Dendritic cell treated with granulocyte-macrophage colony-stimulating factor and Interleukin-4, amounts not matched to agents 40 ng/mL and 50 ng/mL, for 4 days (primary cell): Measurements from ENCODE around the gene MAP3K13.

Experiments
- H3K27ac Mint-ChIP-seq: one replicate; pipeline ENCODE4 v1.8.0; 2022; ENCODE audit warnings: mild to moderate bottlenecking, mixed read lengths
- H3K27me3 Mint-ChIP-seq: one replicate; pipeline ENCODE4 v1.8.0; 2022; ENCODE audit warnings: mild to moderate bottlenecking, mixed read lengths
- H3K36me3 Mint-ChIP-seq: one replicate; pipeline ENCODE4 v1.8.0; 2022; ENCODE audit warnings: low read depth, mixed read lengths
- H3K4me1 Mint-ChIP-seq: one replicate; pipeline ENCODE4 v1.8.0; 2022; ENCODE audit warnings: low read depth, mixed read lengths
- H3K4me3 Mint-ChIP-seq: one replicate; pipeline ENCODE4 v1.8.0; 2022; ENCODE audit warnings: mild to moderate bottlenecking, moderate library complexity, mixed read lengths
- H3K9me3 Mint-ChIP-seq: one replicate; pipeline ENCODE4 v1.8.0; 2022; ENCODE audit warnings: mixed read lengths
- intact Hi-C: fragments of 100-400 bp; cut with micrococcal nuclease; formaldehyde crosslinking; loops from one replicate; pipeline ENCODE4 v1.15.0; 2022

MAP3K13 gene

DNA sequence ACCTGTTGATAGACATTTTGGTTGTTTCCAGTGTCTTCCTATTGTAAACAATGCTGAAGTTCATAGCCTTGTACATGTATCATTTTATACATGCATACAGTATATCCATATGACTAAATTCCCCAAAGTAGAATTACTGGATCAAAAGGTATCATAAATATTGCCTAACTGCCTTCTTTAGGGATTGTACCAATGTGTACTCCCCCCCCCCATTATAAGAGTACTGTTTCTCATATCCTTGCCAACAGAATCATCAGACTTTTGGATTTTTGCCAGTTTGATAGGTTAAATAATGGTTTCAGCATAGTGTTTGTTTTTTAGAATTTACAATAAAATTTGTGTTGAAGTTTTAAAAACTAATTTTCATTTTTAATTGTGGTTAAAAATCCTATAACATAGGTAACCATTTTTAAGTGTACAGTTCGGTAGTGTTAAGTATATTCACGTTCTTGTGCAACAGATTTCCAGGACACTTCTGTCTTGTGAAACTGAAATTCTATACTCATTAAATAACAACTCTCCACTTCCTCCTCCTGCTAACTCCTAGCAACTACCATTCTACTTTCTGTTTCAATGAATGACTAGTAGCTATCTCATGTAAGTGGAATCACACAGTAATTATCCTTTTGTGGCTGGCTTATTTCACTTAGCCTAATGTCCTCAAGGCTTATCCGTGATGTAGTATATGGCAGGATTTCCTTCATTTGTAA, 30.8 kb upstream of the MAP3K13 start:
- H3K4me1 Mint-ChIP-seq, result peaks cover 35% of the 10 kb centered on the region
- no peaks in the 10 kb centered on the region for H3K36me3 Mint-ChIP-seq
- H3K4me3 Mint-ChIP-seq, result no peak overlapping the region
- no peaks in the 10 kb centered on the region for H3K27me3 Mint-ChIP-seq
- no peak overlapping the region for H3K27ac Mint-ChIP-seq
- H3K9me3 Mint-ChIP-seq, result no peaks in the 10 kb centered on the region
- intact Hi-C loops, result no loop called here

GRCh38 chr3:185335799-185336198, 27.1 kb upstream of the MAP3K13 start:
- Mint-ChIP-seq H3K9me3 (no peaks in the 10 kb centered on the region), H3K27me3 (no peaks in the 10 kb centered on the region), H3K4me3 (no peak overlapping the region), H3K36me3 (no peaks in the 10 kb centered on the region), H3K27ac (no peak overlapping the region), H3K4me1 (peaks cover 33% of the 10 kb centered on the region)
- intact Hi-C loops, result no loop called here

GRCh38 chr3:185337231-185337816, 25.6 kb upstream of the MAP3K13 start:
- Mint-ChIP-seq H3K27ac (no peak overlapping the region), H3K9me3 (no peaks in the 10 kb centered on the region), H3K36me3 (no peaks in the 10 kb centered on the region), H3K4me1 (peaks cover 28% of the 10 kb centered on the region), H3K27me3 (no peaks in the 10 kb centered on the region), H3K4me3 (no peak overlapping the region)
- intact Hi-C loops, result no loop called here

DNA sequence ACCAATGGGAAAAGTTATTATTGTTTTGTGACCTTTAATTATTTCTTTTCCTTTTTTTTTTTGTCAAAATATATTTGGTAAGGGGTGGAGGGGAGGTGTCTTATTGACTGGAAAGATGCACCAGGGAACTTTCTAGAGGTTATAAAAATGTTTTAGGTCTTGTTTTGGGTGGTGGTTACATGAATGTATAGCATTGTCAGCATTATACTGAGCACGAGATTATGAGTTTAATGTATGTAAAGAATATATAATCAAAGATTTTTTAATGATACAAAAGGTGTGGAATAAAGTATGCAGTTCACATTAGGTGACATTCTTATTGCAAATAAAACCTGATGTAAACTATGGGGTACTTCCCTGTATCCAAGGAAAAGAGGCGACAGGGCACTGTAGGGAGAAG, 23.0 kb upstream of the MAP3K13 start:
- intact Hi-C loops, result no loop called here
- H3K36me3 Mint-ChIP-seq, result no peaks in the 10 kb centered on the region
- H3K27me3 Mint-ChIP-seq, result no peaks in the 10 kb centered on the region
- no peaks in the 10 kb centered on the region for H3K9me3 Mint-ChIP-seq
- H3K27ac Mint-ChIP-seq, result no peak overlapping the region
- peaks cover 30% of the 10 kb centered on the region for H3K4me1 Mint-ChIP-seq
- no peak overlapping the region for H3K4me3 Mint-ChIP-seq

- H3K4me1 Mint-ChIP-seq, result peaks cover 29% of the 10 kb centered on the region
- intact Hi-C loops, result no loop called here
- H3K9me3 Mint-ChIP-seq, result no peaks in the 10 kb centered on the region
- no peaks in the 10 kb centered on the region for H3K36me3 Mint-ChIP-seq
- H3K27ac Mint-ChIP-seq, result no peak overlapping the region
- no peaks in the 10 kb centered on the region for H3K27me3 Mint-ChIP-seq
- no peak overlapping the region for H3K4me3 Mint-ChIP-seq
Measured at GRCh38 chr3:185340751-185341150, 22.2 kb upstream of the MAP3K13 start.

DNA sequence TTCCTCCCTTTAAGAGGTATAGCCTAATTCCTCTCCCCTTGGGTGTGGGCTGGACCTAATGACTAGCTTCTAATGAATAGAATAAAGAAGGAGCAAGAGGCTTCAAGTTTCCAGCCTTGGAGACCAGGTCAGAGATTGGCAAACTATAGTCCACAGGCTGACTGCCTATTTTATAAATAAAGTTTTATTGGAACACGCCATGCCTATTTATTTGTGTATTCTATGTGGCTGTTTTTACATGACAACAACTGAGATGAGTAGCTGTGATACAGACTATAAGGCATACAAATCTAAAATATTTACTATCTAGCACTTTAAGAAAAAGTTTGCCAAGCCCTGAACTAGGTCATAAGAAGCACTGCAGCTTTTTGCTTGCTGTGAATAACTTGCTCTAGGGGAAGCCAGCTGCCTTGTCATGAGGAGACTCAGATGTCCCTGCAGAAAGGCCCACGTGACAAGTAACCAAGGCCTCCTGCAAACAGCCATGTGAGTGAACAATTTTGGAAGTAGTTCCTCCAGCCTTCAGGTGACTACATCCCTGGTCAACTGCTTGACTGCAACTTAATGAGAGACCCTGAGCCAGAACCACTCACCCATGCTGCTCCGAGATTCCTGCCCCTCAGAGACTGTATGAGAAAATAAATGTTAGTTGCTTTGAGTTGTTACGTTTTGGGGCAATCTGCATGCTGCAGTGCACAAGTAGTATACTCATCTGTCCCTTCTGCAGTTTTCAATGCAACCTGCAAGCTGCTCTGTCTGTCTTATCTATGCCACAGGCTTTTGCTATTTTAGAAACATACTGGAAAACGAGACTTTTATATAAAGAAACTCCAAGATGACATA, 21.1 kb upstream of the MAP3K13 start:
- peaks cover 25% of the 10 kb centered on the region for H3K4me1 Mint-ChIP-seq
- intact Hi-C loops, result no loop called here
- no peak overlapping the region for H3K27ac Mint-ChIP-seq
- H3K4me3 Mint-ChIP-seq, result no peak overlapping the region
- no peaks in the 10 kb centered on the region for H3K9me3 Mint-ChIP-seq
- no peaks in the 10 kb centered on the region for H3K27me3 Mint-ChIP-seq
- no peaks in the 10 kb centered on the region for H3K36me3 Mint-ChIP-seq

DNA sequence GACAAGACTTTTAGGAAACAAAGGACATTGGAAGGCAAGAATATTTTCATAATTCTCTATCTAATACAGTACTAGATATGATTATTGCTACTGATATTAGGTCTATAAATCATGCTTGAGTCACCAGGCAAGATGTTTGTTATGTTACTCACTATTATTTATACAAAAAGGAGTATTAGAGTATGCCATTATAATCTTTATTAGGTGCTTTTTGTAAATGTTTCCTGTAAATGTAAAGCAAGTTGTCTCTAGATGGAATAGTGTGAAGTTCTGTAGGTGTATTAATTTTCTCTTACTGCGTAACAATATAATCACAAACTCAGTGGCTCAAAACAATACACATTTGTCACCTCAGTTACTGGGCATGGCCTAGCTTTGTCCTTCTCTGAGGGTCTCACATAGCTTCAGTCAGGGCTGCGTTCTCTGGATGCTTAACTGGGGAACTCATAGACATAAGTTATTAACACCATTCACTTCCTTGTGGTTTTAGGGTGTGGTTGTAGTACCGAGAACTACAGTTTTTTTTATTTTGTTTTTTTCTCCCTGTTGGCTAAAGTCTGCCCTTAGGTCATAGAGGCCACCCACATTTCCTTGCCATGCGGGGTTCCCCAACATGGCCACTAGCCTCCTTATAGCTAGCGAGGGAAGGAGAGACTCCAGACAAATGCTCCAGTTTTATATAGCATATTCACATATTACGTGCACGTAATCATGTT, 20.3 kb upstream of the MAP3K13 start:
- Mint-ChIP-seq H3K4me1 (peaks cover 25% of the 10 kb centered on the region), H3K27ac (peak overlapping the region; percentile 66)

DNA sequence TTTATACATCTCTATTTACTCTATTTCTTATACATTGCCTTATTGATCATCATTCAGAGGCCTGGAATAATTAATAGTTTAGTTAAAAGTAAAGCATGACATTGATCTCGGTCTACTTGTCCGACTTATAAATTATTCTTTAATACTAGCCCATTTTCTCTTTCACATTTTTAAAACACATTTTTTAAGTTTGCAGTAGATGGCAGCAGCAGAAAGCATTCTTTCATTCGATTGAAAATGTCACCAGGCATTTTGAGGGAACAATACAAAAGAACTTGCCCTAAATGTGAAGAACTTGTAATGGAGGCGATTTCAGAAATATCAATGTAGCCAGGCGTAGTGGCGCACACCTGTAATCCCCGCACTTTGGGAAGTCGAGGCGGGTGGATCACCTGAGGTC, 15.5 kb upstream of the MAP3K13 start:
- no peaks in the 10 kb centered on the region for H3K36me3 Mint-ChIP-seq
- no peaks in the 10 kb centered on the region for H3K27me3 Mint-ChIP-seq
- no peak overlapping the region for H3K27ac Mint-ChIP-seq
- peaks cover 11% of the 10 kb centered on the region for H3K4me1 Mint-ChIP-seq
- intact Hi-C loops, result no loop called here
- no peak overlapping the region for H3K4me3 Mint-ChIP-seq
- no peaks in the 10 kb centered on the region for H3K9me3 Mint-ChIP-seq

More for the DNA sequence above, 20.3 kb upstream of the MAP3K13 start:
- no peaks in the 10 kb centered on the region for H3K27me3 Mint-ChIP-seq
- H3K36me3 Mint-ChIP-seq, result no peaks in the 10 kb centered on the region
- no peaks in the 10 kb centered on the region for H3K9me3 Mint-ChIP-seq
- intact Hi-C loops, result no loop called here
- H3K4me3 Mint-ChIP-seq, result no peak overlapping the region

DNA sequence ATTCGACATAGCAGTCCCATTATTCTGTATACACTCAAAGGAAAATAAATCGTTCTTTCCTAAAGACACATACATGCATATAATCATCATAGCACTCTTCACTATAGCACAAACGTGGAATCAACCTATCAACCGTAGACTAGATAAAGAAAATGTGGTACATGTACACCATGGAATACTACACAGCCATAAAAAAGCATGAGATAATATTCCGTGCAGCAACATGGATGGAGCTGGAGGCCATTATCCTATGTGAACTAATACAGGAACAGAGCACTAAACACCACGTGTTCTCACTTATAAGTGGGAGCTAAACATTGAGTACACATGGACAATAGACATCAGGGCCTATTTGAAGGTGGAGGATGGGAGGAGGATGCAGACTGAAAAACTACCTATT, 12.1 kb upstream of the MAP3K13 start:
- no peak overlapping the region for H3K4me3 Mint-ChIP-seq
- intact Hi-C loops, result loop anchor here (10.0 kb wide), 1 partner anchor 224 kb away; no protein-coding TSS in a partner anchor

GRCh38 chr3:185351396-185351795, 11.5 kb upstream of the MAP3K13 start:
- intact Hi-C loops, result loop anchor here (10.0 kb wide), 1 partner anchor 223 kb away; no protein-coding TSS in a partner anchor

More for the DNA sequence above, 12.1 kb upstream of the MAP3K13 start:
- H3K27me3 Mint-ChIP-seq, result peaks cover 2% of the 10 kb centered on the region
- H3K36me3 Mint-ChIP-seq, result no peaks in the 10 kb centered on the region
- no peaks in the 10 kb centered on the region for H3K9me3 Mint-ChIP-seq
- no peak overlapping the region for H3K27ac Mint-ChIP-seq
- H3K4me1 Mint-ChIP-seq, result no peaks in the 10 kb centered on the region

GRCh38 chr3:185353225-185353624, 9.7 kb upstream of the MAP3K13 start:
- peaks cover 2% of the 10 kb centered on the region for H3K27me3 Mint-ChIP-seq
- intact Hi-C loops, result loop anchor here (10.0 kb wide), 1 partner anchor 222 kb away; no protein-coding TSS in a partner anchor

More at GRCh38 chr3:185351396-185351795, 11.5 kb upstream of the MAP3K13 start:
- H3K27ac Mint-ChIP-seq, result no peak overlapping the region
- H3K4me1 Mint-ChIP-seq, result no peaks in the 10 kb centered on the region
- H3K36me3 Mint-ChIP-seq, result no peaks in the 10 kb centered on the region
- no peak overlapping the region for H3K4me3 Mint-ChIP-seq
- no peaks in the 10 kb centered on the region for H3K9me3 Mint-ChIP-seq
- H3K27me3 Mint-ChIP-seq, result peaks cover 2% of the 10 kb centered on the region

GRCh38 chr3:185353823-185354614, 8.9 kb upstream of the MAP3K13 start:
- intact Hi-C loops, result loop anchor here (10.0 kb wide), 1 partner anchor 221 kb away; no protein-coding TSS in a partner anchor
- H3K4me1 Mint-ChIP-seq, result no peaks in the 10 kb centered on the region
- peaks cover 5% of the 10 kb centered on the region for H3K27me3 Mint-ChIP-seq
- no peaks in the 10 kb centered on the region for H3K36me3 Mint-ChIP-seq
- no peak overlapping the region for H3K4me3 Mint-ChIP-seq
- peaks cover 5% of the 10 kb centered on the region for H3K9me3 Mint-ChIP-seq
- H3K27ac Mint-ChIP-seq, result no peak overlapping the region

More at GRCh38 chr3:185353225-185353624, 9.7 kb upstream of the MAP3K13 start:
- H3K4me1 Mint-ChIP-seq, result no peaks in the 10 kb centered on the region
- H3K4me3 Mint-ChIP-seq, result no peak overlapping the region
- no peaks in the 10 kb centered on the region for H3K9me3 Mint-ChIP-seq
- H3K36me3 Mint-ChIP-seq, result no peaks in the 10 kb centered on the region
- H3K27ac Mint-ChIP-seq, result no peak overlapping the region

DNA sequence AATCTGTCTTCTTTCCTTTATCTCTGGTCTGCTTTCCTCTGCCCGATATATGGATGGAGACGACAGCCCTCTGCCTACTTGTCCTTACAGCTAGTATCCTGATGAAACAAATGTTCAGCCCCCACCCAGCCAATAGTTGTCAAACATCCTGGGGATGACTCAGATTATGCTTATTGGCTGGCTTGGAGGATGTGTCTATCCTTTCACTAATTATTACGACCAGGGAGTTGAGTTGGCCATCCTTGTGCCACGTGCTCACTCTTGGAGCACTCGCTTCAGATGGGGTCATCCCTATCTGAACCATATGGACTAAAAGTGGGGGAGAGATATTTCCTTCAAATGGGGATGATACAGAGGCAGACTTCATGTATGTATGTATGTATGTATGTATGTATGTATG, 6.4 kb upstream of the MAP3K13 start:
- Mint-ChIP-seq H3K27me3 (peaks cover 7% of the 10 kb centered on the region), H3K36me3 (no peaks in the 10 kb centered on the region), H3K4me3 (no peak overlapping the region), H3K9me3 (peaks cover 8% of the 10 kb centered on the region), H3K4me1 (no peaks in the 10 kb centered on the region), H3K27ac (no peak overlapping the region)
- intact Hi-C loops, result loop anchor here (10.0 kb wide), 1 partner anchor 218 kb away; no protein-coding TSS in a partner anchor
